Chondrocyte (in vitro differentiated cells): Measurements from ENCODE around the gene SH3RF1. TPM values are rescaled to one million over a fixed set of nuclear protein-coding genes. Genes with fewer than 3 reads are reported as not detected.

Experiments
- DNase-seq: peaks from one replicate; pipeline ENCODE4 v3.0.0; 2021; ENCODE audit warnings: mixed read lengths, low spot score
- H3K27ac Mint-ChIP-seq: one replicate; pipeline ENCODE4 v1.8.0; 2021; ENCODE audit warnings: mild to moderate bottlenecking, moderate library complexity, mixed read lengths; ENCODE audit not compliant: unreplicated experiment
- H3K27me3 Mint-ChIP-seq: 2 replicates; pipeline ENCODE4 v1.8.0; 2021; ENCODE audit warnings: low read depth, mixed read lengths
- H3K36me3 Mint-ChIP-seq: 2 replicates; pipeline ENCODE4 v1.8.0; 2021; ENCODE audit warnings: low read depth, mixed read lengths
- H3K4me1 Mint-ChIP-seq: 2 replicates; pipeline ENCODE4 v1.8.0; 2021; ENCODE audit warnings: low read depth, mild to moderate bottlenecking, mixed read lengths
- H3K4me3 Mint-ChIP-seq: one replicate; pipeline ENCODE4 v1.8.0; 2021; ENCODE audit warnings: mild to moderate bottlenecking, moderate library complexity, mixed read lengths; ENCODE audit not compliant: unreplicated experiment
- H3K9me3 Mint-ChIP-seq: 2 replicates; pipeline ENCODE4 v1.8.0; 2021; ENCODE audit warnings: low read depth, mixed read lengths
- CTCF ChIP-seq: fragments of 200-600 bp; sonication (generic); IDR thresholded peaks from 2 replicates; pipeline ENCODE4 v1.5.0; 2021; ENCODE audit warnings: antibody characterized with exemption, mild to moderate bottlenecking, moderate library complexity
- total RNA-seq: library from RNA; stranded (reverse); gene quantifications from 3 replicates; pipeline ENCODE4 v1.2.1, GENCODE V29; 2021

Gene SH3RF1
- total RNA-seq, 1 donor from 2014 or later, result 25.2 TPM

- Mint-ChIP-seq H3K36me3 (peaks cover 23% of the 10 kb centered on the region), H3K4me3 (no peak overlapping the region), H3K9me3 (no peaks in the 10 kb centered on the region), H3K27me3 (no peaks in the 10 kb centered on the region), H3K27ac (peak overlapping the region; percentile 51), H3K4me1 (peaks cover 41% of the 10 kb centered on the region)
- no peak for TF ChIP-seq CTCF
- no peak for DNase-seq
These were observed 151.2 kb downstream of the SH3RF1 start for GRCh38 chr4:169119536-169119935.

- peak overlapping the region; percentile 29 for H3K4me3 Mint-ChIP-seq
- H3K4me1 Mint-ChIP-seq, result peaks cover 41% of the 10 kb centered on the region
- H3K27me3 Mint-ChIP-seq, result no peaks in the 10 kb centered on the region
These were observed 153.1 kb downstream of the SH3RF1 start for GRCh38 chr4:169117591-169118081.

GRCh38 chr4:169116270-169116901, 154.4 kb downstream of the SH3RF1 start:
- H3K27me3 Mint-ChIP-seq, result no peaks in the 10 kb centered on the region
- peaks cover 28% of the 10 kb centered on the region for H3K36me3 Mint-ChIP-seq
- no peak for DNase-seq
- H3K27ac Mint-ChIP-seq, result peak overlapping the region; percentile 97
- peaks cover 41% of the 10 kb centered on the region for H3K4me1 Mint-ChIP-seq
- H3K4me3 Mint-ChIP-seq, result no peak overlapping the region
- no peaks in the 10 kb centered on the region for H3K9me3 Mint-ChIP-seq
- no peak for TF ChIP-seq CTCF

More at GRCh38 chr4:169117591-169118081, 153.1 kb downstream of the SH3RF1 start:
- Mint-ChIP-seq H3K27ac (peak overlapping the region; percentile 97), H3K36me3 (peaks cover 28% of the 10 kb centered on the region), H3K9me3 (no peaks in the 10 kb centered on the region)
- DNase-seq, result no peak
- TF ChIP-seq CTCF, result no peak

- no peak for DNase-seq
- H3K4me3 Mint-ChIP-seq, result peak overlapping the region; percentile 31
- peaks cover 40% of the 10 kb centered on the region for H3K4me1 Mint-ChIP-seq
- H3K27ac Mint-ChIP-seq, result peak overlapping the region; percentile 97
- H3K36me3 Mint-ChIP-seq, result peaks cover 25% of the 10 kb centered on the region
- H3K9me3 Mint-ChIP-seq, result no peaks in the 10 kb centered on the region
- no peaks in the 10 kb centered on the region for H3K27me3 Mint-ChIP-seq
- TF ChIP-seq CTCF, result peak; percentile 74
These were observed 154.9 kb downstream of the SH3RF1 start for GRCh38 chr4:169115897-169116254.

GRCh38 chr4:169115144-169115896, 155.4 kb downstream of the SH3RF1 start:
- TF ChIP-seq CTCF, result no peak
- Mint-ChIP-seq H3K36me3 (peaks cover 26% of the 10 kb centered on the region), H3K4me3 (peak overlapping the region; percentile 31), H3K27ac (peak overlapping the region; percentile 97), H3K4me1 (peaks cover 39% of the 10 kb centered on the region), H3K9me3 (no peaks in the 10 kb centered on the region), H3K27me3 (no peaks in the 10 kb centered on the region)
- no peak for DNase-seq
